Measurements from ENCODE around the gene C1orf21.

C1orf21 gene

GRCh38 chr1:184635347-184635979 lies 248.6 kb downstream of the C1orf21 start:
- DNase-seq, result no peak

GRCh38 chr1:184635980-184636431 lies 249.2 kb downstream of the C1orf21 start:
- no peak for DNase-seq

GRCh38 chr1:184637664-184638240 lies 250.9 kb downstream of the C1orf21 start:
- no peak for DNase-seq

GRCh38 chr1:184639205-184639604 lies 252.4 kb downstream of the C1orf21 start:
- no peak for DNase-seq

- no peak for DNase-seq
Measured at GRCh38 chr1:184640505-184640904, 253.7 kb downstream of the C1orf21 start.

- DNase-seq, result no peak
Measured at GRCh38 chr1:184641894-184642293, 255.1 kb downstream of the C1orf21 start.

- DNase-seq, result no peak
Measured at GRCh38 chr1:184643661-184644060, 256.8 kb downstream of the C1orf21 start.

GRCh38 chr1:184644771-184645170 lies 257.9 kb downstream of the C1orf21 start:
- no peak for DNase-seq

GRCh38 chr1:184646178-184646701 lies 259.4 kb downstream of the C1orf21 start:
- DNase-seq, result no peak

GRCh38 chr1:184646824-184647223 lies 260.0 kb downstream of the C1orf21 start:
- no peak for DNase-seq

- DNase-seq, result no peak
Measured at GRCh38 chr1:184647471-184647870, 260.6 kb downstream of the C1orf21 start.

GRCh38 chr1:184648160-184648855 lies 261.5 kb downstream of the C1orf21 start:
- no peak for DNase-seq

- DNase-seq, result no peak
Measured at GRCh38 chr1:184648856-184649201, 262.0 kb downstream of the C1orf21 start.

GRCh38 chr1:184649451-184649888 lies 262.6 kb downstream of the C1orf21 start:
- DNase-seq, result no peak

GRCh38 chr1:184650177-184650866 lies 263.5 kb downstream of the C1orf21 start:
- DNase-seq, result no peak

GRCh38 chr1:184655185-184655584 lies 268.4 kb downstream of the C1orf21 start:
- DNase-seq, result no peak

- no peak for DNase-seq
Measured at GRCh38 chr1:184656221-184656620, 269.4 kb downstream of the C1orf21 start.

- DNase-seq, result no peak
Measured at GRCh38 chr1:184658055-184658454, 271.2 kb downstream of the C1orf21 start.

GRCh38 chr1:184660462-184661191 lies 273.8 kb downstream of the C1orf21 start:
- no peak for DNase-seq

GRCh38 chr1:184661801-184662200 lies 275.0 kb downstream of the C1orf21 start:
- DNase-seq, result no peak

- peak; percentile 23 for DNase-seq
Measured at GRCh38 chr1:184664042-184664660, 277.3 kb downstream of the C1orf21 start.

- no peak for DNase-seq
Measured at GRCh38 chr1:184664661-184665060, 277.8 kb downstream of the C1orf21 start.

Data from stimulated activated CD4-positive, alpha-beta T cell treated with anti-CD3 and anti-CD28 coated beads, Interleukin-4, amount 100 ng/mL, for 24 hours (primary cell).